IMR-90 (cell line): ENCODE data around the gene AKR1C8. TPM values are rescaled to one million over a fixed set of nuclear protein-coding genes. Genes with fewer than 3 reads are reported as not detected.

Experiments
- ATAC-seq: fragments of 200-7000 bp; cut with Tn5 transposase; 2 replicates; pipeline ENCODE4 v1.9.1; 2020; ENCODE audit warnings: low read depth, mild to moderate bottlenecking, moderate library complexity
- BruUV-seq: library from RNA; stranded (reverse); fragments of 400-500 nt; replicated peaks from 2 replicates; lab custom pipeline; 2021; lab: Mats Ljungman, UMichigan
- CTCF ChIA-PET: fragments of 300-600 bp; formaldehyde crosslinking; extraction: SDS; loops from one replicate; lab custom pipeline; 2021; ENCODE audit warnings: antibody characterized with exemption; lab: Yijun Ruan, JAX
- POLR2A ChIA-PET: fragments of 300-600 bp; sonication (Branson Sonifier 250); formaldehyde crosslinking; loops from one replicate; lab custom pipeline; 2022; ENCODE audit warnings: antibody characterized with exemption; ENCODE audit not compliant: unreplicated experiment; lab: Charles Lee
- DNase-seq: peaks from one replicate; pipeline ENCODE4 v3.0.0; 2013
- H2AFZ ChIP-seq: replicated peaks from 2 replicates; pipeline ENCODE3; 2013; ENCODE audit warnings: low read length, mild to moderate bottlenecking; ENCODE audit not compliant: poor library complexity
- H2AK5ac ChIP-seq: 2 replicates; pipeline ENCODE4 v1.6.1; 2013; ENCODE audit warnings: low read depth, low read length, inconsistent platforms
- H2AK9ac ChIP-seq: replicated peaks from 2 replicates; pipeline ENCODE3; 2013; ENCODE audit warnings: mild to moderate bottlenecking, low read depth, low read length, moderate library complexity; ENCODE audit not compliant: poor library complexity
- H2BK120ac ChIP-seq: 2 replicates; pipeline ENCODE4 v1.6.1; 2013; ENCODE audit warnings: low read depth, low read length, inconsistent platforms
- H2BK15ac ChIP-seq: 3 replicates; pipeline ENCODE4 v1.6.1; 2013; ENCODE audit warnings: low read depth, low read length, inconsistent platforms
- H2BK20ac ChIP-seq: 2 replicates; pipeline ENCODE4 v1.6.1; 2013; ENCODE audit warnings: low read depth, mild to moderate bottlenecking, inconsistent platforms, low read length, moderate library complexity
- H2BK5ac ChIP-seq: 2 replicates; pipeline ENCODE4 v1.6.1; 2013; ENCODE audit warnings: mild to moderate bottlenecking, low read depth, low read length, inconsistent platforms; ENCODE audit not compliant: poor library complexity, severe bottlenecking
- H3K14ac ChIP-seq: replicated peaks from 2 replicates; pipeline ENCODE4 v1.6.1; 2013; ENCODE audit warnings: low read depth, low read length, inconsistent platforms
- H3K18ac ChIP-seq: 2 replicates; pipeline ENCODE4 v1.6.1; 2013; ENCODE audit warnings: low read depth, low read length, control low read depth
- H3K23ac ChIP-seq: 2 replicates; pipeline ENCODE4 v1.6.1; 2013; ENCODE audit warnings: low read depth, low read length, inconsistent platforms
- H3K27ac ChIP-seq: 2 replicates; pipeline ENCODE4 v1.5.1; 2013; ENCODE audit warnings: mild to moderate bottlenecking, control low read depth, low read length; ENCODE audit not compliant: insufficient read depth
- H3K27me3 ChIP-seq: 2 replicates; pipeline ENCODE4 v1.6.1; 2013; ENCODE audit warnings: low read length; ENCODE audit not compliant: control insufficient read depth, insufficient read depth
- H3K36me3 ChIP-seq: 2 replicates; pipeline ENCODE4 v1.6.1; 2013; ENCODE audit warnings: low read length, mixed read lengths; ENCODE audit not compliant: control insufficient read depth, insufficient read depth
- H3K4ac ChIP-seq: 2 replicates; pipeline ENCODE4 v1.6.1; 2013; ENCODE audit warnings: low read depth, low read length, inconsistent platforms
- H3K4me1 ChIP-seq: 2 replicates; pipeline ENCODE4 v1.6.1; 2013; ENCODE audit warnings: low read length, mixed read lengths; ENCODE audit not compliant: control insufficient read depth, insufficient read depth
- H3K4me2 ChIP-seq: 2 replicates; pipeline ENCODE4 v1.6.1; 2013; ENCODE audit warnings: low read depth, mild to moderate bottlenecking, control low read depth, low read length, moderate library complexity
- H3K4me3 ChIP-seq: 2 replicates; pipeline ENCODE4 v1.5.1; 2013; ENCODE audit warnings: low read depth, mild to moderate bottlenecking, control low read depth, low read length, moderate library complexity; ENCODE audit not compliant: insufficient read depth
- H3K56ac ChIP-seq: 2 replicates; pipeline ENCODE4 v1.6.1; 2013; ENCODE audit warnings: low read length, inconsistent platforms; ENCODE audit not compliant: insufficient read depth; ENCODE audit errors: extremely low read depth
- H3K79me1 ChIP-seq, 2 experiments: 2 replicates each; pipeline ENCODE4 v1.6.1; 2013; ENCODE audit warnings: low read length in 2 of 2, inconsistent platforms in 1 of 2, low read depth in 1 of 2
- H3K9ac ChIP-seq: 2 replicates; pipeline ENCODE4 v1.6.1; 2013; ENCODE audit warnings: low read depth, low read length, control low read depth
- H3K9me1 ChIP-seq: 2 replicates; pipeline ENCODE4 v1.6.1; 2013; ENCODE audit warnings: low read length, inconsistent platforms; ENCODE audit not compliant: insufficient read depth
- H3K9me3 ChIP-seq: 2 replicates; pipeline ENCODE4 v1.6.1; 2013; ENCODE audit warnings: low read length; ENCODE audit not compliant: control insufficient read depth, insufficient read depth
- H4K20me1 ChIP-seq: 2 replicates; pipeline ENCODE4 v1.6.1; 2013; ENCODE audit warnings: low read length, inconsistent platforms; ENCODE audit not compliant: insufficient read depth
- H4K5ac ChIP-seq: 2 replicates; pipeline ENCODE4 v1.6.1; 2013; ENCODE audit warnings: mild to moderate bottlenecking, low read depth, low read length, control low read depth
- H4K8ac ChIP-seq, 2 experiments: 2 replicates each; pipeline ENCODE4 v1.6.1; 2013; ENCODE audit warnings: low read depth in 2 of 2, low read length in 2 of 2, control low read depth in 1 of 2, inconsistent platforms in 1 of 2
- H4K91ac ChIP-seq: 2 replicates; pipeline ENCODE4 v1.6.1; 2013; ENCODE audit warnings: low read depth, low read length, inconsistent platforms; ENCODE audit not compliant: insufficient read depth
- CTCF ChIP-seq: conservative IDR thresholded peaks from 2 replicates; pipeline ENCODE4 v1.5.1; 2012; ENCODE audit warnings: mild to moderate bottlenecking, low read depth, low read length, improper control_type of control experiment
- ELK1 ChIP-seq: fragments of 150-350 bp; IDR thresholded peaks from 2 replicates; pipeline ENCODE4 v1.6.1; 2016; ENCODE audit warnings: low read depth, mild to moderate bottlenecking, low read length, moderate library complexity, borderline replicate concordance
- FOS ChIP-seq: fragments of 150-350 bp; IDR thresholded peaks from 2 replicates; pipeline ENCODE4 v1.6.1; 2016; ENCODE audit warnings: low read depth, low read length
- MAFK ChIP-seq: IDR thresholded peaks from 2 replicates; pipeline ENCODE4 v1.6.1; 2012; ENCODE audit warnings: low read depth, low read length, improper control_type of control experiment
- MXI1 ChIP-seq: IDR thresholded peaks from 2 replicates; pipeline ENCODE4 v1.6.1; 2012; ENCODE audit warnings: low read depth, mild to moderate bottlenecking, low read length, moderate library complexity, borderline replicate concordance
- POLR2A ChIP-seq: IDR thresholded peaks from 2 replicates; pipeline ENCODE4 v1.6.1; 2012; ENCODE audit warnings: mild to moderate bottlenecking, low read depth, low read length
- RAD21 ChIP-seq: IDR thresholded peaks from 2 replicates; pipeline ENCODE4 v1.6.1; 2012; ENCODE audit warnings: low read length, improper control_type of control experiment
- RFX5 ChIP-seq: IDR thresholded peaks from 2 replicates; pipeline ENCODE4 v1.8.0; 2012; ENCODE audit warnings: low read depth, mild to moderate bottlenecking, low read length, moderate library complexity
- USF2 ChIP-seq: fragments of 150-350 bp; IDR thresholded peaks from 2 replicates; pipeline ENCODE4 v1.6.1; 2017; ENCODE audit warnings: mild to moderate bottlenecking, antibody characterized with exemption, low read length, low read depth
- WGBS, 2 experiments: methylation state at CpG; one replicate each; pipeline versions ENCODE4 v1.1.5 to v1.1.7; 2013; ENCODE audit warnings: missing lambda C conversion rate in 2 of 2; ENCODE audit not compliant: insufficient read length in 1 of 2; ENCODE audit errors: extremely low coverage in 2 of 2; 5-methylcytosine and 5-hydroxymethylcytosine counted together
- dilution Hi-C: fragments of 300-500 bp; cut with HindIII; formaldehyde crosslinking; loops from one replicate; pipeline ENCODE4 v1.14.3; 2018; ENCODE audit warnings: low sequenced_read_pairs; ENCODE audit not compliant: unreplicated experiment
- in situ Hi-C: fragments of 300-500 bp; cut with MboI; formaldehyde crosslinking; loops from 3 replicates; pipeline ENCODE4 v1.14.3; 2019; ENCODE audit warnings: low sequenced_read_pairs, inconsistent platforms, mixed read lengths
- intact Hi-C: fragments of 100-400 bp; cut with micrococcal nuclease; formaldehyde crosslinking; loops from 2 replicates; pipeline ENCODE4 v1.10.0; 2022
- polyA plus RNA-seq, 3 experiments: library from polyadenylated mRNA; depleted of rRNA; stranded (reverse); fragments of >200 nt; gene quantifications; 2 replicates each; pipeline ENCODE4 v1.2.3, GENCODE V29; 2012; ENCODE audit warnings: low replicate concordance in 1 of 3
- total RNA-seq: library from RNA; depleted of rRNA; stranded (reverse); fragments of >200 nt; gene quantifications from 2 replicates; pipeline ENCODE4 v1.2.3, GENCODE V29; 2012

Gene AKR1C8
- total and polyA plus RNA-seq, 2 of the 4 experiments (the other 2 are of a cell fraction) = not detected

DNA sequence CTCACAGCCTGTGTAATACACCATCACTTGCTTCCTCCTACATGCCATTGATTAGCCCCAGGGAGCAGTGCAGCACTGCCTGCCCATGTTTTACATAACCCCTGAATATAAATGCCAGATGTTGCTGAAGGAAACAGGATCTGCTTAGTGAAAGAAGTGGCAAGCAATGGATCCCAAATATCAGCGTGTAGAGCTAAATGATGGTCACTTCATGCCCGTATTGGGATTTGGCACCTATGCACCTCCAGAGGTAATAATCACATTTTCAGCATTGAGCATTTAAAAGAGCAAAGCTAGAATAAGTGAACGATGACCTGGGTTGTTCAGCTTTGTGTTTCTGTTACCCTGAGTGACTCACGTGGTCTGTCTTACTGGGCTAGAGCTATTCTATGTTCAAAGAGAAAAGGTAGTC, 11.8 kb upstream of the AKR1C8 start, which contains the start of gene AKR1C4:
TSS of gene AKR1C4 (plus strand) at position 136 of the 412 bp plus-strand sequence. CDS start at position 167, 31 bp downstream.
- no peaks in the 10 kb centered on the region for H3K9me3 ChIP-seq
- no peaks in the 10 kb centered on the region for H4K20me1 ChIP-seq
- H4K8ac ChIP-seq = no peak within 1 kb of the TSS
- H3K23ac ChIP-seq = no peak within 1 kb of the TSS
- ATAC-seq (no peak), DNase-seq (no peak)
- no peak within 1 kb of the TSS for H3K4ac ChIP-seq
- H3K4me3 ChIP-seq = no peak within 1 kb of the TSS
- no peak within 1 kb of the TSS for H3K56ac ChIP-seq
- no peak within 1 kb of the TSS for H2BK15ac ChIP-seq
- in situ Hi-C loops (no loop called here), dilution Hi-C loops (no loop called here), intact Hi-C loops (loop anchor here (10.0 kb wide), 1 partner anchor 52 kb away; no protein-coding TSS in a partner anchor)
- no peak within 1 kb of the TSS for H4K5ac ChIP-seq
- no peak for TF ChIP-seq RFX5
- TF ChIP-seq RAD21 = no peak
- TF ChIP-seq FOS = no peak
- no peak for TF ChIP-seq POLR2A
- no peak for TF ChIP-seq MXI1
- no peak for TF ChIP-seq MAFK
- TF ChIP-seq ELK1 = no peak
- TF ChIP-seq CTCF = no peak
- TF ChIP-seq USF2 = no peak
- H3K4me1 ChIP-seq = no peaks in the 10 kb centered on the region
- H3K9me1 ChIP-seq = no peaks in the 10 kb centered on the region
- no peak within 1 kb of the TSS for H2BK120ac ChIP-seq
- no peak within 1 kb of the TSS for H2AK5ac ChIP-seq
- H3K18ac ChIP-seq = no peak within 1 kb of the TSS
- no TSS peak for BruUV-seq
- no peaks in the 10 kb centered on the region for H3K36me3 ChIP-seq
- H3K27ac ChIP-seq = no peak within 1 kb of the TSS
- H3K79me1 ChIP-seq = no peaks in the 10 kb centered on the region
- H3K27me3 ChIP-seq = no peaks in the 10 kb centered on the region
- H2BK5ac ChIP-seq = no peak within 1 kb of the TSS
- H3K4me2 ChIP-seq = no peak within 1 kb of the TSS
- WGBS, 2 experiments = 60% methylated on average over 1 of the region's 4 CpGs; no CpG with 5 or more reads in 1 of the 2 experiments
- CTCF ChIA-PET = no interaction called here
- no peak within 1 kb of the TSS for H2BK20ac ChIP-seq
- POLR2A ChIA-PET = no interaction called here
- no peak within 1 kb of the TSS for H3K9ac ChIP-seq
- no peak within 1 kb of the TSS for H3K14ac ChIP-seq
- no peak within 1 kb of the TSS for H2AK9ac ChIP-seq
- H2AFZ ChIP-seq = no peak within 1 kb of the TSS
- H4K91ac ChIP-seq = no peak within 1 kb of the TSS
